Activated CD4-positive, alpha-beta T cell treated with anti-CD3 and anti-CD28 coated beads for 1 hour (primary cell): ENCODE results near the gene CHD3.
"Not testable (repeated sequence)": the region's sequence is repeated elsewhere in the genome, so short reads cannot be mapped to it uniquely, and the experiment has no call there.

Source experiments
- DNase-seq: peaks from one replicate; pipeline ENCODE4 v3.0.0-alpha.2; 2020

Gene CHD3

DNA sequence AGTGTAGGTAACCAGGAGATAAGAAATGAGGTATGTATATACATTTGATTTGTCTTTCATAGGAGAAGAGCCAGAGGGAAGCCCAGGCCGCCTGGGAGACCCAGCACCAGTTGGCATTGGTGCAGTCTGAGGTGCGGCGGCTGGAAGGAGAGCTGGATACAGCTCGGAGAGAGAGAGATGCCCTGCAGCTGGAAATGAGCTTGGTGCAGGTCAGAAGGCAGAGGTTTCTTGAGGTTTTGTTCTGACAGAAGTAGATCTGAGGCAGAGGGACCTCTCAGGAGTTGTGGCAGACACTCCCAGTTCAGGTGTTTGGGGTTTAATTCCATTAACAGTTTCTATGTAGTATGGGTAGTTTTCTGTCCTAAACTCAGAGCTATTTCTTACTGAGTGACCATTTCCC lies 51.4 kb downstream of the CHD3 start:
- DNase-seq: no peak

GRCh38 chr17:7940743-7941142 lies 52.2 kb downstream of the CHD3 start:
- DNase-seq: no peak

DNA sequence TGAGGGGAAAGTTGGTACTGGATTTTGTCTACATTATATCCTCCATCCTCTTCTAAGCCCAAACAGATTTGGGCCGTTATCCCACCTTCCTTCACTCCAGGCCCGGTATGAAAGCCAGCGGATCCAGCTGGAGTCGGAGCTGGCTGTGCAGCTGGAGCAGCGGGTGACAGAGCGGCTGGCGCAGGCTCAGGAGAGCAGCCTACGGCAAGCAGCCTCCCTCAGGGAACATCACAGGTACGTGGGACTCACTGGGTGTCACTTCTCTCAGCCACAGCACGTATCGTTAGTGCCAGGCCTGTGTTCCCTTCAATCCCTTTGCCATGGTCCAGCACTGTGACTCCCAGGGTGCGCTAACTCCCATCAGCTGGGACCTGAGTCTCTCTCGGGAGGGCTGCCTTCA lies 54.7 kb downstream of the CHD3 start:
- no peak for DNase-seq

DNA sequence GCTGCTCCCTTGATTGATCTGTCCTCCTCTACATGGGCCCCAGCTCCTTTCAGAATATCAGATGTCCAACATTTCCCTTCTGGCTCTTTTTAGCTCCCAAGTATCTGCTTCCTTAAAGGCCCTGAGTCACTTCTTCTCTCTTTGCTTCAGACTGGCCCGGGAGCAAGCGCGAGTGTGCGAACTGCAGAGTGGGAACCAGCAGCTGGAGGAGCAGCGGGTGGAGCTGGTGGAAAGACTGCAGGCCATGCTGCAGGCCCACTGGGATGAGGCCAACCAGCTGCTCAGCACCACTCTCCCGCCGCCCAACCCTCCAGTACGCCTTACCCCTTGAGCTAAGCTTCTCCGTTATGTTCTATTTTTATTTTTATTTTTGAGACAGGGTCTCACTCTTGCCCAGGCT lies 55.7 kb downstream of the CHD3 start:
- no peak for DNase-seq

- DNase-seq: no peak
Observed at GRCh38 chr17:7945651-7946050, 57.1 kb downstream of the CHD3 start.

DNA sequence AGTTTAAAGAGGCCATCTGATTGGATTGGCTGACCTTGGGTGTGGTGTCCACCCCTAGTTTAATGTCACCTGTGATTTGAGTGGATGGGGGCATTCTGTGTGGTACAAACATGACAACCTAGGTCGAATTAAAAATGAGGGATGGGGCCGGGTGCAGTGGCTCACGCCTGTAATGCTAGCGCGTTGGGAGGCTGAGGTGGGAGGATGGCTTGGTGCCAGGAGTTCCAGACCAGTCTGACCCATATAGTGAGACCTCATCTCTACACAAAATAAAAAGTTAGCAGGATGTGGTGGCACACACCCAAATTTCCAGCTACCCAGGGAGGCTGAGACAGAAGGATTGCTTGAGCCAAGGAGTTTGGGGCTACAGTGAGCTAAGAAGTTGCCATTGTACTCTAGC lies 57.9 kb downstream of the CHD3 start:
- no peak for DNase-seq

- DNase-seq: no peak
Observed at GRCh38 chr17:7947651-7948050, 59.1 kb downstream of the CHD3 start.

DNA sequence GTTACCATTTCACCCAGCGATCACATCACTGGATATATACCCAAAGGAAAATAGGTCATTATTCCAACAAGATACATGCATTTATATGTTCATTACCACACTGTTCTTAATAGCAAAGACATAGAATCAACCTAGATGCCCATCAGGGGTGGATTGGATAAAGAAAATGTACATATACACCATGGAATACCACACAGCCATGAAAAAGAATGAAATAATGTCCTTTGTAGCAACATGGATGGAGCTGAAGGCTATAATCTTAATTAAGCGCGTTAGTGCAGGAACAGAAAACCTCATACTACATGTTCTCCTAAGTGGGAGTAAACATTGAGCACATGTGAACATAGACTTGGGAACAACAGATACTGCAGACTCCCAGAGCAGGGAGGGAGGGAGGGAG lies 62.0 kb downstream of the CHD3 start:
- no peak for DNase-seq

DNA sequence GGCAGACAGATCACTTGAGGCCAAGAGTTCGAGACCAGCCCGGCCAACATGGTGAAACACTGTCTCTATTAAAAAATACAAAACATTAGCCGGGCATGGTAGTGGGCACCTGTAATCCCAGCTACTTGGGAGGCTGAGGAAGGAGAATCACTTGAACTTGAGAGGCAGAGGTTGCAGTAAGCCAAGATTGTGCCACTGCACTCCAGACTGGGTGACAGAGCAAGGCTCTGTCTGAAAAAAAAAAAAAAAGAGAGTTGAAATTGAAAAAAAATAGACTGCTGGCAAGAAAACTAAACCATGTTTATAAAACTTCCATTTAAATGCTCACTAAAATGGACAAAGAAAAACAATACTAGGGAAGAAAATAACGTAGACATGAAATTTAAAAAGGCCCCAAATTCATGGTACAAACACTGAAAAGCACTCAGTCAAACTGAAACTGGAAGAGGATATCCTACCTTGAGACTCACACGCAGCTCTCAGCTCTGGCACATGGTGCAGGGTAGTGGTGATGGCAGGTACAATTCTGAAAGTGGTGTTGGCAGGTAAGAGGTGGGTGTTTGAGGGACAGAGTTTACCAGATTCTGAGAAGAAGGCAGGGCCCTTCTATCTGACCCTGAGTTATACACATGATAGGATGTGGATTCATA lies 62.7 kb downstream of the CHD3 start:
- no peak for DNase-seq

- not testable (repeated sequence) for DNase-seq
Observed at GRCh38 chr17:7953266-7953665, 64.7 kb downstream of the CHD3 start.

GRCh38 chr17:7955414-7956227 lies 67.0 kb downstream of the CHD3 start:
- no peak for DNase-seq

DNA sequence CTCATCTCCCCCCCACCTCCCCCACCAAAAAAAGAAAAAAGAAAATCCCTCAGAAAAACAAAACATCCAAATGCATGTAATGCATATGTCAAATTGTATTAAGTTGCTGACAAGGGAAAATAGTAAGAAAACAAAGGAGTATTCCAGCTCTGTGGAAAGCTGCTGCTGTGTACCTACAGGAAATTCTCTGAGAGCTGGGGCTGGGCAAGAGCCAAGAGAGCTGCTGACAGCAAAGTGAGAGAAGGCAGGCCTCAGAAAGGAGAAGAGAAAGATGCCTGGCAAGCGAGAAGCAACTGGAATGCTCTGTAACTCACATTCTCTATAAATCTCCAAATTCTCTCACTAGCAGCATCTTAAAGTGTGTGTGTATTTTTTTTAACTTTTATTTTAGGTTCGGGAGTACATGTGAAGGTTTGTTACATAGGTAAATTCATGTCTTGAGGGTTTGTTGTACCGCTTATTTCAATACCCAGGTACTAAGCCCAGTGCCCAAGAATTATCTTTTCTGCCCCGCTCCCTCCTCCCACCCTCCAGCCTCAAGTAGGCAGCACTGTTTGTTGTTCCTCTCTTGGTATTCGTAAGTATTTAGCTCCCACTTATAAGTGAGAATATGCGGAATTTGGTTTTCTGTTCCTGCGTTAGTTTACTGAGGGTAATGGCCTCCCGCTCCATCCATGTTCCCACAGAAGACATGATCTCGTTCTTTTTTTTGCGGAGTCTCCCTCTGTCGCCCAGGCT lies 67.8 kb downstream of the CHD3 start:
- DNase-seq: no peak

DNA sequence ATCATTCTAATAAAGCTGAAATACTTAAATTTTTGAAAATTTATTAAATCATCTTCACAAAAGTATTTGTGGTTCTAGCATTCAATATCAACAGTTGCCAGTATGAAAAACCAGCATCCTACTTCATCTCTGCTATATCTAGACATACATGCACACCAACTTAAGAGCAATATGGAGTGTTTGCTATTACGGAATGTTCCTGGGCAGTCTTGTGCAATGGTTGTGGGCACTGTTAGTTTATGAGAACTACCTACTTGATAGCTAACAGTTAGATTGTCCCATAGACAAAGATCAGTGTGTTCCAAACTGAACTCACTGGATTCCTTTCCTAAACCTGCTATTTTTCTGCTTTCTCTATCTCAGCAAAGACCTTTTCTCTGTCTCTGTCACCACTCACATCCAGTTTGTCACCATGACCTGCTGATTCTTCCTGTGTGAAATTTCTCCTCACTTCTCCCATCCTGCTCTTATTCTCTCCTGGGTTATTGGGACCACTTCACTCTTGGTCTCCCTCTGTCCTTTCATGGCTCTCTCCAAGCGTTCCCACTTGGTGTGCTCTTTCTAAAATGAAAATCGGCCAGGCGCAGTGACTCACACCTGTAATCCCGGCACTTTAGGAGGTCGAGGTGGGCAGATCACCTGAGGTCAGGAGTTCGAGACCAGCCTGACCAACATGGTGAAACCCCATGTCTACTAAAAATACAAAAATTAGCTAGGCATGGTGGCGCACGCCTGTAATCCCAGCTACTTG lies 71.1 kb downstream of the CHD3 start:
- DNase-seq: no peak

GRCh38 chr17:7961421-7961820 lies 72.8 kb downstream of the CHD3 start:
- DNase-seq: no peak
